ENCODE measurements around the gene ELN.

ELN gene

GRCh38 chr7:74026406-74026902 lies 1.5 kb upstream of the ELN start:
- no peak for DNase-seq

- peak; percentile 68 for DNase-seq
Measured at GRCh38 chr7:74026903-74027682, 880 bp upstream of the ELN start.

- DNase-seq = no peak
Measured at GRCh38 chr7:74028321-74028838, 407 bp downstream of the ELN start.

- no peak for DNase-seq
Measured at GRCh38 chr7:74029089-74029785, 1.3 kb downstream of the ELN start.

GRCh38 chr7:74029991-74030415 lies 2.0 kb downstream of the ELN start:
- DNase-seq = no peak

- DNase-seq = no peak
Measured at GRCh38 chr7:74030861-74031260, 2.9 kb downstream of the ELN start.

GRCh38 chr7:74031403-74032190 lies 3.6 kb downstream of the ELN start:
- no peak for DNase-seq

GRCh38 chr7:74032191-74032490 lies 4.2 kb downstream of the ELN start:
- DNase-seq = no peak

GRCh38 chr7:74032624-74033371 lies 4.8 kb downstream of the ELN start:
- DNase-seq = no peak

- DNase-seq = no peak
Measured at GRCh38 chr7:74033372-74034311, 5.7 kb downstream of the ELN start.

- no peak for DNase-seq
Measured at GRCh38 chr7:74037609-74038008, 9.6 kb downstream of the ELN start.

- no peak for DNase-seq
Measured at GRCh38 chr7:74038194-74038961, 10.4 kb downstream of the ELN start.

GRCh38 chr7:74039337-74039736 lies 11.4 kb downstream of the ELN start:
- DNase-seq = no peak

- no peak for DNase-seq
Measured at GRCh38 chr7:74040101-74040790, 12.3 kb downstream of the ELN start.

GRCh38 chr7:74040791-74041520 lies 13.0 kb downstream of the ELN start:
- no peak for DNase-seq

GRCh38 chr7:74042746-74043522 lies 15.0 kb downstream of the ELN start:
- DNase-seq = no peak

GRCh38 chr7:74043523-74043951 lies 15.6 kb downstream of the ELN start:
- DNase-seq = no peak

Data from suppressor macrophage treated with lipopolysaccharide for 4 hours (primary cell).